Left lung (tissue), 10 donors: ENCODE measurements around the gene FUCA2. TPM values are rescaled to one million over a fixed set of nuclear protein-coding genes. Genes with fewer than 3 reads are reported as not detected.

Experiments
- ATAC-seq: fragments of 200-7000 bp; cut with Tn5 transposase; one replicate; pipeline ENCODE4 v1.9.1; 2020; ENCODE audit warnings: moderate library complexity
- DNase-seq, 4 donors: peaks; one replicate each; pipeline ENCODE4 v3.0.0-alpha.2; 2013 to 2020
- H3K27ac ChIP-seq, 2 donors: fragments of 200-600 bp; sonication (generic) in 1 of 2; one replicate each; pipeline versions ENCODE4 v1.5.0 to v1.8.0; 2020 to 2021
- H3K27me3 ChIP-seq, 2 donors: fragments of 200-600 bp; sonication (generic) in 1 of 2; one replicate each; pipeline versions ENCODE4 v1.5.0 to v1.8.0; 2020 to 2021
- H3K36me3 ChIP-seq, 2 donors: fragments of 200-600 bp; sonication (generic) in 1 of 2; one replicate each; pipeline versions ENCODE4 v1.5.0 to v1.8.0; 2020 to 2021
- H3K4me1 ChIP-seq, 2 donors: fragments of 200-600 bp; one replicate each; pipeline ENCODE4 v1.8.0; 2021
- H3K4me3 ChIP-seq, 2 donors: fragments of 200-600 bp; sonication (generic) in 1 of 2; one replicate each; pipeline versions ENCODE4 v1.5.0 to v1.8.0; 2020 to 2021; ENCODE audit warnings: mild to moderate bottlenecking in 1 of 2
- H3K9me3 ChIP-seq, 2 donors: fragments of 200-600 bp; sonication (generic) in 1 of 2; one replicate each; pipeline versions ENCODE4 v1.5.0 to v1.8.0; 2020 to 2021
- CTCF ChIP-seq, 2 donors: fragments of 200-600 bp; sonication (generic) in 1 of 2; IDR thresholded peaks; one replicate each; pipeline versions ENCODE4 v1.5.0 to v1.8.0; 2021; ENCODE audit warnings: antibody characterized with exemption in 2 of 2
- intact Hi-C, 2 donors: fragments of 100-400 bp; cut with DNase I; formaldehyde crosslinking; loops; one replicate each; pipeline versions ENCODE4 v1.11.2 to v1.14.2; 2022
- polyA plus RNA-seq, 6 donors: library from polyadenylated mRNA; unstranded; fragments of 120-200 nt; gene quantifications; one replicate each; pipeline ENCODE4 v1.2.1, GENCODE V29; 2013; ENCODE audit not compliant: insufficient read length in 6 of 6
- total RNA-seq, 2 donors: library from RNA; stranded (reverse); fragmentation: NEBNext Ultra II Directional; extraction: Animal tissue kit (Norgen Biotek cat#: 25700); gene quantifications; one replicate each; pipeline ENCODE4 v1.2.1, GENCODE V29; 2021
- donor health status: DM: no; HTN: yes; CAD: no.
- donor health status: DM: no; HTN: no; CAD: no.

The FUCA2 gene
- total and polyA plus RNA-seq, 8 donors = 42.8 to 83.4 (median 50.7) TPM

GRCh38 chr6:143457563-143458359 lies 53.8 kb downstream of the FUCA2 start:
- ATAC-seq (peak; percentile 91), DNase-seq (peak in 2 of 4 donors; percentile 8 to 59)
- no peaks in the 10 kb centered on the region for H3K9me3 ChIP-seq
- H3K27me3 ChIP-seq = no peaks in the 10 kb centered on the region
- H3K4me1 ChIP-seq = peaks cover 0 to 4% of the 10 kb centered on the region in 2 donors
- H3K27ac ChIP-seq = peak overlapping the region in 1 of 2 donors; percentile 58
- H3K4me3 ChIP-seq = no peak overlapping the region
- intact Hi-C loops = no loop called here
- peaks cover 0 to 19% of the 10 kb centered on the region in 2 donors for H3K36me3 ChIP-seq
- TF ChIP-seq CTCF (IDR thresholded peaks at IDR 0.05) = no peak

- Histone ChIP-seq H3K27me3 (no peaks in the 10 kb centered on the region), H3K27ac (peak overlapping the region in 1 of 2 donors; percentile 85), H3K9me3 (no peaks in the 10 kb centered on the region), H3K4me1 (peaks cover 12 to 19% of the 10 kb centered on the region in 2 donors), H3K36me3 (peaks cover 0 to 6% of the 10 kb centered on the region in 2 donors), H3K4me3 (peak overlapping the region; percentile 62 to 72)
- DNase-seq (no peak), ATAC-seq (no peak)
- intact Hi-C loops = no loop called here
- TF ChIP-seq CTCF (IDR thresholded peaks at IDR 0.05) = no peak
Measured at GRCh38 chr6:143451531-143451930, 60.0 kb downstream of the FUCA2 start.

- Histone ChIP-seq H3K27me3 (no peaks in the 10 kb centered on the region), H3K4me3 (peak within 1 kb of the TSS; percentile 62 to 72), H3K36me3 (peaks cover 0 to 6% of the 10 kb centered on the region in 2 donors), H3K27ac (peak within 1 kb of the TSS; percentile 64 to 85), H3K9me3 (no peaks in the 10 kb centered on the region), H3K4me1 (peaks cover 12 to 19% of the 10 kb centered on the region in 2 donors)
- intact Hi-C loops = no loop called here
- DNase-seq (peak; percentile 86 to 99 (median 94)), ATAC-seq (peak; percentile 100)
- no peak for TF ChIP-seq CTCF (IDR thresholded peaks at IDR 0.05)
Measured at GRCh38 chr6:143450453-143451371, 60.8 kb downstream of the FUCA2 start, which contains the start of the genes ADAT2 and PEX3. ADAT2 (minus strand) TSS chr6:143450695; CDS start chr6:143450658, 37 bp downstream. PEX3 (plus strand) TSS chr6:143450805; CDS start chr6:143451043, 238 bp downstream.

- no peak for TF ChIP-seq CTCF (IDR thresholded peaks at IDR 0.05)
- peak overlapping the region; percentile 64 to 85 for H3K27ac ChIP-seq
- no peaks in the 10 kb centered on the region for H3K27me3 ChIP-seq
- peak overlapping the region; percentile 62 to 72 for H3K4me3 ChIP-seq
- peaks cover 0 to 6% of the 10 kb centered on the region in 2 donors for H3K36me3 ChIP-seq
- intact Hi-C loops = no loop called here
- no peaks in the 10 kb centered on the region for H3K9me3 ChIP-seq
- ATAC-seq (peak; percentile 32), DNase-seq (peak in 2 of 4 donors; percentile 34 to 48)
- H3K4me1 ChIP-seq = peaks cover 12 to 19% of the 10 kb centered on the region in 2 donors
Measured at GRCh38 chr6:143449714-143450452, 61.6 kb downstream of the FUCA2 start.
